ENCODE data around the gene VSTM1.

GRCh38 chr19:54023191-54023590 is 40.5 kb downstream of the VSTM1 start:
- TF ChIP-seq ZNF317 (CRISPR knock-in tag; IDR thresholded peaks at IDR 0.05; ENCODE audit: borderline replicate concordance, low read depth) = no peak
- TF ChIP-seq CTCF (IDR thresholded peaks at IDR 0.05) = no peak
- TF ChIP-seq TP53 (CRISPR knock-in tag; IDR thresholded peaks at IDR 0.05) = no peak
- TF ChIP-seq ETV6 (CRISPR knock-in tag; IDR thresholded peaks at IDR 0.05) = no peak
- TF ChIP-seq ZSCAN18 (CRISPR knock-in tag; IDR thresholded peaks at IDR 0.05) = no peak
- no peak for TF ChIP-seq ZNF121 (CRISPR knock-in tag; IDR thresholded peaks at IDR 0.05)
- no peak for TF ChIP-seq CREB1 (CRISPR knock-in tag; IDR thresholded peaks at IDR 0.05)
- TF ChIP-seq SMAD4 (CRISPR knock-in tag; IDR thresholded peaks at IDR 0.05) = no peak
- TF ChIP-seq GRHL2 (CRISPR knock-in tag; IDR thresholded peaks at IDR 0.05; ENCODE audit: insufficient replicate concordance, severe bottlenecking) = no peak
- no peak for TF ChIP-seq EMX1 (CRISPR knock-in tag; IDR thresholded peaks at IDR 0.05)
